Activated CD4-positive, alpha-beta memory T cell treated with anti-CD3 and anti-CD28 coated beads, Interleukin-2, amount 10 ng/mL, durations not matched to agents 7 days and 5 days (primary cell): ENCODE data around the gene SMO. TPM values are rescaled to one million over a fixed set of nuclear protein-coding genes. Genes with fewer than 3 reads are reported as not detected.

Experiments used
- total RNA-seq, 2 experiments: library from RNA; stranded (reverse); gene quantifications; one replicate each; pipeline ENCODE4 v1.2.3, GENCODE V29; 2021

Gene SMO
- total RNA-seq, 2 experiments from 2014 or later = not detected

Other genes with a start within 250 kb of the SMO start
- gene TNPO3, start 133.5 kb upstream of the SMO start, total RNA-seq = 10 to 100 TPM; 42.7 to 44.4 TPM
- under 1 TPM; 0.48 to 0.86 TPM for gene TSPAN33, start 43.9 kb upstream of the SMO start, total RNA-seq
- gene AHCYL2, start 36.4 kb downstream of the SMO start, total RNA-seq = 10 to 100 TPM; 18.5 to 21.0 TPM
- gene STRIP2, start 245.8 kb downstream of the SMO start, total RNA-seq = 10 to 100 TPM; 28.3 to 29.7 TPM